Measurements from ENCODE around the gene PDE7B.

Gene PDE7B

DNA sequence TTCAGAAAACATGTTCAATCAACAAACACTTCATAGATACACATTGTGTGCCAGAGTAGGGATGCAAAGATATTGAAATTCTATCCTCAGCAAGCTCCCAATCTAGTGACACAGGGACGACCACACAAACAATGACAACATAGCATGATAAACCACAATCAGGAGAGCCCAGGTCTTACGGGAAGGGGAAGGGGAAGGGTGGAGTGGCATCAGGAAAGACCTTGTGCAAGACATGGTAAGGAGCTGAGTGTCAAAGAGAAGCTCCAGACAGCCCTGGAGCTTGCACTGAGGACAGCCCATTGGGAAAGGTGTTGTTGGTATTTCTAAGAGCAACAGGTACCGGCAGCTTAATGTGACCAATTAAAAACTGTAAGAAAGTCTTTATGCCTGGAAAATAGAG, 103.6 kb downstream of the PDE7B start:
- peak; percentile 15 to 35 for DNase-seq (ENCODE audit: low read depth in 1 of 2, low spot score in 1 of 2)
- H3K27ac ChIP-seq (replicated peaks), result no peak overlapping the region
- no peak overlapping the region for H3K4me3 ChIP-seq (replicated peaks; ENCODE audit: insufficient read depth, low read length)
- TF ChIP-seq POLR2AphosphoS5 (IDR thresholded peaks at IDR 0.05; ENCODE audit: low read depth), result no peak
- H3K27me3 ChIP-seq (ENCODE audit: insufficient read depth, poor library complexity, severe bottlenecking), result no peaks in the 10 kb centered on the region

- H3K4me3 ChIP-seq (replicated peaks; ENCODE audit: insufficient read depth, low read length), result no peak overlapping the region
- H3K27ac ChIP-seq (replicated peaks), result no peak overlapping the region
- H3K27me3 ChIP-seq (ENCODE audit: insufficient read depth, poor library complexity, severe bottlenecking), result no peaks in the 10 kb centered on the region
- TF ChIP-seq SPI1 (IDR thresholded peaks at IDR 0.05; ENCODE audit: borderline replicate concordance, low read depth), result no peak
- TF ChIP-seq, protein P1, sequence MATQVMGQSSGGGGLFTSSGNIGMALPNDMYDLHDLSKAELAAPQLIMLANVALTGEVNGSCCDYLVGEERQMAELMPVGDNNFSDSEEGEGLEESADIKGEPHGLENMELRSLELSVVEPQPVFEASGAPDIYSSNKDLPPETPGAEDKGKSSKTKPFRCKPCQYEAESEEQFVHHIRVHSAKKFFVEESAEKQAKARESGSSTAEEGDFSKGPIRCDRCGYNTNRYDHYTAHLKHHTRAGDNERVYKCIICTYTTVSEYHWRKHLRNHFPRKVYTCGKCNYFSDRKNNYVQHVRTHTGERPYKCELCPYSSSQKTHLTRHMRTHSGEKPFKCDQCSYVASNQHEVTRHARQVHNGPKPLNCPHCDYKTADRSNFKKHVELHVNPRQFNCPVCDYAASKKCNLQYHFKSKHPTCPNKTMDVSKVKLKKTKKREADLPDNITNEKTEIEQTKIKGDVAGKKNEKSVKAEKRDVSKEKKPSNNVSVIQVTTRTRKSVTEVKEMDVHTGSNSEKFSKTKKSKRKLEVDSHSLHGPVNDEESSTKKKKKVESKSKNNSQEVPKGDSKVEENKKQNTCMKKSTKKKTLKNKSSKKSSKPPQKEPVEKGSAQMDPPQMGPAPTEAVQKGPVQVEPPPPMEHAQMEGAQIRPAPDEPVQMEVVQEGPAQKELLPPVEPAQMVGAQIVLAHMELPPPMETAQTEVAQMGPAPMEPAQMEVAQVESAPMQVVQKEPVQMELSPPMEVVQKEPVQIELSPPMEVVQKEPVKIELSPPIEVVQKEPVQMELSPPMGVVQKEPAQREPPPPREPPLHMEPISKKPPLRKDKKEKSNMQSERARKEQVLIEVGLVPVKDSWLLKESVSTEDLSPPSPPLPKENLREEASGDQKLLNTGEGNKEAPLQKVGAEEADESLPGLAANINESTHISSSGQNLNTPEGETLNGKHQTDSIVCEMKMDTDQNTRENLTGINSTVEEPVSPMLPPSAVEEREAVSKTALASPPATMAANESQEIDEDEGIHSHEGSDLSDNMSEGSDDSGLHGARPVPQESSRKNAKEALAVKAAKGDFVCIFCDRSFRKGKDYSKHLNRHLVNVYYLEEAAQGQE (IDR thresholded peaks at IDR 0.05; ENCODE audit: insufficient replicate concordance, low read depth), result no peak
- TF ChIP-seq, protein P2, sequence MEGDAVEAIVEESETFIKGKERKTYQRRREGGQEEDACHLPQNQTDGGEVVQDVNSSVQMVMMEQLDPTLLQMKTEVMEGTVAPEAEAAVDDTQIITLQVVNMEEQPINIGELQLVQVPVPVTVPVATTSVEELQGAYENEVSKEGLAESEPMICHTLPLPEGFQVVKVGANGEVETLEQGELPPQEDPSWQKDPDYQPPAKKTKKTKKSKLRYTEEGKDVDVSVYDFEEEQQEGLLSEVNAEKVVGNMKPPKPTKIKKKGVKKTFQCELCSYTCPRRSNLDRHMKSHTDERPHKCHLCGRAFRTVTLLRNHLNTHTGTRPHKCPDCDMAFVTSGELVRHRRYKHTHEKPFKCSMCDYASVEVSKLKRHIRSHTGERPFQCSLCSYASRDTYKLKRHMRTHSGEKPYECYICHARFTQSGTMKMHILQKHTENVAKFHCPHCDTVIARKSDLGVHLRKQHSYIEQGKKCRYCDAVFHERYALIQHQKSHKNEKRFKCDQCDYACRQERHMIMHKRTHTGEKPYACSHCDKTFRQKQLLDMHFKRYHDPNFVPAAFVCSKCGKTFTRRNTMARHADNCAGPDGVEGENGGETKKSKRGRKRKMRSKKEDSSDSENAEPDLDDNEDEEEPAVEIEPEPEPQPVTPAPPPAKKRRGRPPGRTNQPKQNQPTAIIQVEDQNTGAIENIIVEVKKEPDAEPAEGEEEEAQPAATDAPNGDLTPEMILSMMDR (IDR thresholded peaks at IDR 0.05; ENCODE audit: insufficient read depth, low read length), result no peak
- no peak for TF ChIP-seq POLR2AphosphoS5 (IDR thresholded peaks at IDR 0.05; ENCODE audit: low read depth)
- TF ChIP-seq GABPA (IDR thresholded peaks at IDR 0.05; ENCODE audit: low read depth), result no peak
- DNase-seq (ENCODE audit: low read depth in 1 of 2, low spot score in 1 of 2), result no peak
Measured at GRCh38 chr6:135962731-135963130, 111.2 kb downstream of the PDE7B start.

GRCh38 chr6:135970750-135971149, 119.2 kb downstream of the PDE7B start:
- Histone ChIP-seq H3K4me3 (replicated peaks; ENCODE audit: insufficient read depth, low read length) (no peak overlapping the region), H3K27ac (replicated peaks) (no peak overlapping the region), H3K27me3 (ENCODE audit: insufficient read depth, poor library complexity, severe bottlenecking) (no peaks in the 10 kb centered on the region)
- no peak for DNase-seq (ENCODE audit: low read depth in 1 of 2, low spot score in 1 of 2)
- TF ChIP-seq SPI1 (IDR thresholded peaks at IDR 0.05; ENCODE audit: borderline replicate concordance, low read depth), result no peak
- TF ChIP-seq POLR2AphosphoS5 (IDR thresholded peaks at IDR 0.05; ENCODE audit: low read depth), result no peak
- TF ChIP-seq, protein P1 (IDR thresholded peaks at IDR 0.05; ENCODE audit: insufficient replicate concordance, low read depth), result no peak
- TF ChIP-seq GABPA (IDR thresholded peaks at IDR 0.05; ENCODE audit: low read depth), result no peak
- TF ChIP-seq, protein P2 (IDR thresholded peaks at IDR 0.05; ENCODE audit: insufficient read depth, low read length), result no peak

GRCh38 chr6:135971351-135971750, 119.8 kb downstream of the PDE7B start:
- TF ChIP-seq SPI1 (IDR thresholded peaks at IDR 0.05; ENCODE audit: borderline replicate concordance, low read depth), result no peak
- TF ChIP-seq, protein P1 (IDR thresholded peaks at IDR 0.05; ENCODE audit: insufficient replicate concordance, low read depth), result no peak
- TF ChIP-seq, protein P2 (IDR thresholded peaks at IDR 0.05; ENCODE audit: insufficient read depth, low read length), result no peak
- no peak for TF ChIP-seq POLR2AphosphoS5 (IDR thresholded peaks at IDR 0.05; ENCODE audit: low read depth)
- no peak for TF ChIP-seq GABPA (IDR thresholded peaks at IDR 0.05; ENCODE audit: low read depth)
- no peaks in the 10 kb centered on the region for H3K27me3 ChIP-seq (ENCODE audit: insufficient read depth, poor library complexity, severe bottlenecking)
- DNase-seq (ENCODE audit: low read depth in 1 of 2, low spot score in 1 of 2), result no peak

More at GRCh38 chr6:135971351-135971750, 119.8 kb downstream of the PDE7B start:
- H3K27ac ChIP-seq (replicated peaks), result no peak overlapping the region
- no peak overlapping the region for H3K4me3 ChIP-seq (replicated peaks; ENCODE audit: insufficient read depth, low read length)
